Naive thymus-derived CD8-positive, alpha-beta T cell (primary cell): ENCODE measurements around the gene RRAGB. TPM values are rescaled to one million over a fixed set of nuclear protein-coding genes. Genes with fewer than 3 reads are reported as not detected.

Experiments used
- ATAC-seq, 2 donors: fragments of 150-1000 bp; cut with Tn5 transposase in 1 of 2; sonication (Bioruptor Pico), chemical (Tn5 transposase) in 1 of 2; 1 replicate in 1 of 2; 2 replicates in 1 of 2; pipeline ENCODE4 v1.10.0; 2021; ENCODE audit warnings: mild to moderate bottlenecking in 2 of 2, moderate library complexity in 2 of 2
- POLR2A ChIA-PET: fragments of 350-600 bp; sonication (Branson Sonifier 250); formaldehyde crosslinking; loops from one replicate; lab custom pipeline; 2021; ENCODE audit warnings: antibody characterized with exemption; lab: Charles Lee
- DNase-seq, 10 donors: peaks; one replicate each; pipeline versions ENCODE4 v3.0.0 to v3.0.0-alpha.2; 2020 to 2022
- H3K27ac Mint-ChIP-seq, 10 donors: one replicate each; pipeline ENCODE4 v1.8.0; 2020 to 2022; ENCODE audit warnings: mild to moderate bottlenecking in 10 of 10, mixed read lengths in 10 of 10, moderate library complexity in 4 of 10, inconsistent platforms in 1 of 10
- H3K27me3 Mint-ChIP-seq, 5 donors: one replicate each; pipeline ENCODE4 v1.8.0; 2021 to 2022; ENCODE audit warnings: mixed read lengths in 5 of 5
- H3K36me3 Mint-ChIP-seq, 3 donors: one replicate each; pipeline ENCODE4 v1.8.0; 2020 to 2022; ENCODE audit warnings: mixed read lengths in 3 of 3, mild to moderate bottlenecking in 2 of 3, inconsistent platforms in 1 of 3
- H3K4me1 Mint-ChIP-seq, 4 donors: one replicate each; pipeline ENCODE4 v1.8.0; 2021 to 2022; ENCODE audit warnings: mixed read lengths in 4 of 4
- H3K4me3 Mint-ChIP-seq, 10 donors: one replicate each; pipeline ENCODE4 v1.8.0; 2020 to 2022; ENCODE audit warnings: mild to moderate bottlenecking in 10 of 10, mixed read lengths in 10 of 10, moderate library complexity in 6 of 10, inconsistent platforms in 1 of 10
- H3K9me3 Mint-ChIP-seq, 9 donors: one replicate each; pipeline ENCODE4 v1.8.0; 2020 to 2022; ENCODE audit warnings: mixed read lengths in 9 of 9, mild to moderate bottlenecking in 3 of 9, inconsistent platforms in 1 of 9, moderate library complexity in 1 of 9
- polyA plus RNA-seq, 3 donors: library from polyadenylated mRNA; unstranded; fragments of 300-500 nt; fragmentation: Illumina TruSeq; gene quantifications; one replicate each; pipeline ENCODE4 v1.2.3, GENCODE V29; 2021
- total RNA-seq, 8 experiments: library from RNA in 2 of 8; stranded (reverse) in 2 of 8; gene quantifications; one replicate each; pipeline ENCODE4 v1.2.3 and lab custom pipeline; 2021 to 2026

The RRAGB gene
- total and polyA plus RNA-seq, 5 experiments from 2014 or later, result 10.9 to 23.9 (median 21.0) TPM

DNA sequence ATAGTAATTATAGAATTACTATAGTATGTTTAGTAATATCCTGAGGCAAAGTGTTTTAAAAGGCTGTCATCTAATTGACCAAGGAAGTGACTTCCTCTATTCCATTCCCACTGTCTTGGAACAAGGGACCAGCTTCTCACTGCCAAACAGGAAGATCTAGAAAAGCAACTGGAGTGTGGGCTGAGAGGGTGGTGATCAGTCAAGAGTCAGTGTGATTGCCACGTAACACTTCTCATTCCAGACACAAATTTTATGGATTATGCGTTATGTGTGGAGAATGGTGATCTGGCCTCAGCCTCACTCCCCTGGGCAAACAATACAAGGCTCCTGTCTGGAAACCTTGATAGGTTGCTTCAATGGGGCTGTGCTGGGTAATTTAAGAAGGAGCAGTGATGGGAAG, 60.0 kb downstream of the RRAGB start:
- DNase-seq (no peak), ATAC-seq (no peak)
- Mint-ChIP-seq H3K4me1 (peaks cover 0 to 7% (median 2%) of the 10 kb centered on the region in 4 donors), H3K27me3 (no peaks in the 10 kb centered on the region), H3K36me3 (peaks cover 12 to 29% (median 26%) of the 10 kb centered on the region in 3 donors), H3K9me3 (peaks cover 0 to 32% (median 13%) of the 10 kb centered on the region in 9 donors), H3K27ac (no peak overlapping the region), H3K4me3 (no peak overlapping the region)
- POLR2A ChIA-PET, result no interaction called here

DNA sequence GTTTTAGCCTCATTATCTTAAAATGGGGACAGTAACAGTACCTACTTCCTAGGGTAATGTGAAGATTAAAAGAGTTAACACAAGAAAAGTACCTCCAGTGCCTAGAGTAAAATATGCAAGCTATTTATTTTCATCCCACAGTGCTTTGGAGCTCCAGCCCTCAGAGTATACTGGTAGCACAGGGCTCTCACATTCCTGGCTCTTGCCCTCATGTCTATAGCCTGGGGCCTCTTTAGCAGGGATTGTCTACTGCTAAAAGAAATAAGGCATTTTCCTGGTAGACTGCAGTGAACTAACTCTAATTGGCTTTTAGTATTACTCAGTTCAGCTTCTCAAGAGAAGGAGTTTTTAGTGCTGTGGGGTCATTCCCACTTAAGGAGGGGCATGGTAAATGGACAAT, 60.8 kb downstream of the RRAGB start:
- POLR2A ChIA-PET, result no interaction called here
- no peak overlapping the region for H3K27ac Mint-ChIP-seq
- peaks cover 0 to 7% (median 2%) of the 10 kb centered on the region in 4 donors for H3K4me1 Mint-ChIP-seq
- no peak for ATAC-seq
- no peak overlapping the region for H3K4me3 Mint-ChIP-seq
- H3K36me3 Mint-ChIP-seq, result peaks cover 10 to 24% (median 23%) of the 10 kb centered on the region in 3 donors
- H3K27me3 Mint-ChIP-seq, result no peaks in the 10 kb centered on the region
- no peak for DNase-seq
- H3K9me3 Mint-ChIP-seq, result peaks cover 0 to 35% (median 12%) of the 10 kb centered on the region in 9 donors

DNA sequence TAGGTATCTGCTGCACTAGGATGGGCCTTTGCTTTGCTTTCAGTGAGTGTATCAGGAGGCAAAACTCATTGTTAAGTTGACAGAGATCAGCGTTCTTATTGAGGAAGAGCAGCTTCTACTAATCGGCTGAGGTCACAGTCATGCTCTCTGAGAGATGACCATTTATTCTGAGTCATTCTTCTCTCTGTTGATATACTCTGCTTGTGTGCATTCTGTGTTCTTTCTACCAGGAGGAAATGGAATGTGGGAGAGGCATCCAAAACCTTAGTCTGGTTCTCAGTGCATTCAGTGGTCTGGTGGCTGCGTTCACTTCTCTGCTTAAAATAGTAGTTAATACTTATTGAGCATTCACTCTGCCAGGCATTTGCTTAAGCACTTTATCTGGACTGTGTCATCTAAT, 66.2 kb downstream of the RRAGB start:
- H3K36me3 Mint-ChIP-seq, result peaks cover 0 to 14% (median 2%) of the 10 kb centered on the region in 3 donors
- ATAC-seq (no peak), DNase-seq (no peak)
- no peaks in the 10 kb centered on the region for H3K27me3 Mint-ChIP-seq
- POLR2A ChIA-PET, result no interaction called here
- no peak overlapping the region for H3K27ac Mint-ChIP-seq
- H3K4me3 Mint-ChIP-seq, result no peak overlapping the region
- H3K4me1 Mint-ChIP-seq, result no peaks in the 10 kb centered on the region
- peaks cover 0 to 42% (median 12%) of the 10 kb centered on the region in 9 donors for H3K9me3 Mint-ChIP-seq

DNA sequence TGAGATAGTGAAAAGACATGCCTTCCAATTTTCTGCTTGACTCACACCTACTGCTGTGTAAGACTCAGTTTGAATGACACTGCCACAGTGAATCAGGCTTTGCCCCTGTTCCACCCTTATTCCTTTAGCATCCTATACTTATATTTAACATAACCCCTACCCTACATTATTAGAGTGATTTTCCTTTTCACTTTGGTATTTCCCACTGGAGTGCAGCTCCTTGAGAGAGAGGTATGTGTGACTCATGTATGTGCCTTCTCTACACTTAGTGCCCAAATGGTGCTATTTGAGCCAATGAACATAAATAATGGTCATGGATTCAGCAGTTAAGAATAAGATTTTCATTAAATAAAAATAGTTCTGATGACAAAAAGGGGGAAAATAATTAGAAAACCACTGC, 69.5 kb downstream of the RRAGB start:
- Mint-ChIP-seq H3K36me3 (peaks cover 0 to 14% (median 2%) of the 10 kb centered on the region in 3 donors), H3K27ac (no peak overlapping the region), H3K4me3 (no peak overlapping the region), H3K27me3 (no peaks in the 10 kb centered on the region), H3K4me1 (no peaks in the 10 kb centered on the region), H3K9me3 (peaks cover 0 to 21% (median 3%) of the 10 kb centered on the region in 9 donors)
- DNase-seq (no peak), ATAC-seq (no peak)
- POLR2A ChIA-PET, result no interaction called here

DNA sequence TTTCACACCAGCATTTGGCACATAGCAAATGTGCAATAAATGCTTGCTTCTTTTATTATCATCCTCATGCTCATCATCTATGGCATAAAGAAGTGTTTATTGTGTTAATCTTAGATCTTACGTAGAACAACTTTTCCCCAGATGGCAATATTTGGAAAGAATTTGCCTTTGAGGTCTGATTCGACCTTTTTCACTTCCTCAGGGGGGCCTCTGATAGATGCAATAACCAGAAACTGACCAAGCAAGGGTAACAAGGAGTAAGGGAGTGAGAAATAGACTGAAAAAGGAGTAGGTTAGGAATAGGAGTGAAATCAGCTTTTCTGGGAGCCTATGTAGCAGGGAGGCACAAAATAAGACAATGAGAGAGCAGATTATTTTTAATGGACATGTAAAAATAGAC, 70.2 kb downstream of the RRAGB start:
- no peak overlapping the region for H3K4me3 Mint-ChIP-seq
- H3K36me3 Mint-ChIP-seq, result peaks cover 0 to 14% (median 4%) of the 10 kb centered on the region in 3 donors
- ATAC-seq (no peak), DNase-seq (no peak)
- H3K27ac Mint-ChIP-seq, result no peak overlapping the region
- POLR2A ChIA-PET, result no interaction called here
- peaks cover 0 to 14% (median 0%) of the 10 kb centered on the region in 9 donors for H3K9me3 Mint-ChIP-seq
- H3K4me1 Mint-ChIP-seq, result no peaks in the 10 kb centered on the region
- no peaks in the 10 kb centered on the region for H3K27me3 Mint-ChIP-seq

DNA sequence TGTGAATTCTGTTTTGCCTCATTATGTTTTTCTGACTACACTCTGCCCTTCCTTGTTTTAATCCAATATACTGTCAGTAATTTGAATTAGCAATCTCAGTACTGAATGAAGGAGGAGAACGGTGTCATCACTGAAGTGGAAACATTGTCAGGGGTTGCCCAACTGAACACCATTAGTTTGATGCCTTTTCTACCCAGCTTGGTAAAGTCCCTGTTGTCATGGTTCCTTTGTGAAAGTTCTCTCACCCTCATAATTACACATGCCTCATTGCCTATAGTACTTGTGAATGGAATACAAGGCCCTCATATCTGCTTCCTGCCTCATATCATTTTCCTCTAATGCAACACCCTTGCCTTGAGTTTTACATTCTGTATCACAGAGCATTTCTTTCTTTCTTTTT, 76.9 kb downstream of the RRAGB start:
- Mint-ChIP-seq H3K27ac (no peak overlapping the region), H3K4me3 (no peak overlapping the region), H3K27me3 (no peaks in the 10 kb centered on the region), H3K4me1 (no peaks in the 10 kb centered on the region), H3K36me3 (peaks cover 0 to 2% (median 2%) of the 10 kb centered on the region in 3 donors), H3K9me3 (peaks cover 0 to 2% (median 0%) of the 10 kb centered on the region in 9 donors)
- POLR2A ChIA-PET, result no interaction called here
- ATAC-seq (no peak), DNase-seq (no peak)

DNA sequence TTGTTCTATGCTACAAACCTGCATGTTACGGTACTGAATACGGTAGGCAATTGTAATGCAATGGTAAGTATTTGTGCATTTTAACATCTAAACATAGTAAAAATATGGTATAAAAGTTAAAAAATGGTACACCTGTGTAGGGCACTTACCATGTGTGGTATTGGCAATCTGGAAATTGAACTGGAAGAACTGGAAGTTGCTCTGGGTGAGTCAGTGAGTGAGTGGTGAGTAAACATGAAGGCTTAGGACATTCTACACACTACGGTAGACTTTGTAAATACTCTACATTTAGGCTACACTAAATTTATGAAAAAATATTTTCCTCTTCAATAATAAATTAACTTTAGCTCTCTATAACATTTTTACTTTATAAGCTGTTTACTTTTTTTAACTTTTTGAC, 78.9 kb downstream of the RRAGB start:
- H3K4me3 Mint-ChIP-seq, result no peak overlapping the region

DNA sequence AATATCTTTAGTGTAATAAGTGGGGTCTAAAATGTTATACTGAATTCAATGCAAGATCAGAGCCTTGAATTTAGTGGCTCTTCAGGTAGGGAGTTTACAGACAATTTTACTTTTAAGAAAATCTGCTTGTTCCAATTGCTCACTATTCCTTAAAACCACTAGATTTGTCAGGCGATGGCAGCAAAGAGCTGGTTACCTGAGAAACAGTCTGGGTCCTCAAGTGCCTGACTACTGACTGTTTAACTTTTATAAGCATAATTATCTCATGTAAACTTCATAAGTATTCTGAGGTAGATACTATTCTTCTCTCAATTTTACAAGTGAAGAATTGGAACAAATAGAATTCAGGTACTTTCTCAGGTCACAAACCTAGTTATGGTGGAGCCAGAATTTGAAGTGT, 84.3 kb downstream of the RRAGB start:
- POLR2A ChIA-PET, result no interaction called here
- DNase-seq, result no peak
- Mint-ChIP-seq H3K27ac (no peak overlapping the region), H3K27me3 (no peaks in the 10 kb centered on the region), H3K36me3 (no peaks in the 10 kb centered on the region), H3K4me3 (no peak overlapping the region), H3K9me3 (peaks cover 0 to 2% (median 0%) of the 10 kb centered on the region in 9 donors), H3K4me1 (peaks cover 0 to 2% (median 0%) of the 10 kb centered on the region in 4 donors)
- ATAC-seq, result no peak

More for the DNA sequence above, 78.9 kb downstream of the RRAGB start:
- ATAC-seq (no peak), DNase-seq (no peak)
- H3K36me3 Mint-ChIP-seq, result peaks cover 0 to 2% (median 2%) of the 10 kb centered on the region in 3 donors
- POLR2A ChIA-PET, result no interaction called here
- no peaks in the 10 kb centered on the region for H3K4me1 Mint-ChIP-seq
- no peak overlapping the region for H3K27ac Mint-ChIP-seq
- peaks cover 0 to 2% (median 0%) of the 10 kb centered on the region in 9 donors for H3K9me3 Mint-ChIP-seq
- H3K27me3 Mint-ChIP-seq, result no peaks in the 10 kb centered on the region

Other genes starting within 250 kb of the RRAGB start
- gene USP51, start 227.9 kb upstream of the RRAGB start, total RNA-seq, result 1 to 10 TPM; 4.6 to 7.3 TPM
- 1 to 10 TPM in 1 of 3 donors, under 1 TPM in 2; 0.53 to 1.3 (median 0.60) TPM for gene USP51, start 227.9 kb upstream of the RRAGB start, polyA plus RNA-seq
- not detected for gene FOXR2, start 94.3 kb upstream of the RRAGB start, total RNA-seq
- gene FOXR2, start 94.3 kb upstream of the RRAGB start, polyA plus RNA-seq, result not detected